Left ventricle myocardium superior (tissue), 1 donor: ENCODE measurements around the gene NCL. TPM values are rescaled to one million over a fixed set of nuclear protein-coding genes. Genes with fewer than 3 reads are reported as not detected.
A peak's percentile ranks its signal among the peaks of the same experiment; 100 is the strongest.
"Not testable (repeated sequence)": the region's sequence is repeated elsewhere in the genome, so short reads cannot be mapped to it uniquely, and the experiment has no call there.

Source experiments
- ATAC-seq: fragments of 200-7000 bp; cut with Tn5 transposase; one replicate; pipeline ENCODE4 v1.9.1; 2020; ENCODE audit warnings: mild to moderate bottlenecking, moderate library complexity
- DNase-seq: peaks from one replicate; pipeline ENCODE4 v3.0.0-alpha.2; 2020
- intact Hi-C: fragments of 100-400 bp; cut with micrococcal nuclease; formaldehyde crosslinking; loops from one replicate; pipeline ENCODE4 v1.11.0; 2022
- total RNA-seq: library from RNA; stranded (reverse); fragmentation: NEBNext Ultra II Directional; extraction: Animal tissue kit (Norgen Biotek cat#: 25700); gene quantifications from one replicate; pipeline ENCODE4 v1.2.1, GENCODE V29; 2021
- donor health status: DM: no; HTN: yes; CAD: no; lungs with severe emphysema.

NCL gene
- total RNA-seq, 1 donor from 2014 or later, result 241 TPM

GRCh38 chr2:231411831-231412617, 52.3 kb downstream of the NCL start:
- ATAC-seq (peak; percentile 99), DNase-seq (peak; percentile 91)
- intact Hi-C loops, result loop anchor here (5.0 kb wide), 1 partner anchor 185 kb away; no protein-coding TSS in a partner anchor

GRCh38 chr2:231411237-231411636, 53.0 kb downstream of the NCL start:
- intact Hi-C loops, result loop anchor here (5.0 kb wide), 1 partner anchor 184 kb away; no protein-coding TSS in a partner anchor
- DNase-seq (no peak), ATAC-seq (no peak)

- DNase-seq, result no peak
- intact Hi-C loops, result loop anchor here (5.0 kb wide), 1 partner anchor 183 kb away; no protein-coding TSS in a partner anchor
- ATAC-seq, result no peak
These were observed 53.8 kb downstream of the NCL start for GRCh38 chr2:231410293-231411004.

DNA sequence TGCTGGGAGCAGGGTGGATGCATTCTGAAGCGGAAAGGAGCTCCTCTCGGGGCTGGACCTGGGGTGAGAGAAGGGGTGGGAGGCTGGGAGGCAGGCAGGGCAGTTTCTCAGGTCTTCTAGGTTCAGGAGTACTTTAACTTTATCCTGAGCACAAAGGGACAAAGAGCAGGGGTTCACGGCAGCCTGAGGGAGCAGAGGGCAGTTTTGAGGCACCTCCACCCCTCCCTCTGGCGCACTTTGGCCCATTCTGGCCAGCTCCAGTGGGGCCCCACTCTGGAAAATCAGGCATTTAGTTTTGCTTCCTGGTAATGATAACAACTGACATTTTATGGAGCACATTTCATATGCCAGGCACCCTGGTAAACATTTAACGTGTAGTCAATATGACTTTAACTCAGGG, 54.5 kb downstream of the NCL start:
- intact Hi-C loops, result loop anchor here (5.0 kb wide), 1 partner anchor 182 kb away; no protein-coding TSS in a partner anchor
- DNase-seq (no peak), ATAC-seq (no peak)

GRCh38 chr2:231408304-231408703, 56.0 kb downstream of the NCL start:
- DNase-seq, intact Hi-C loops, ATAC-seq: not testable (repeated sequence)

GRCh38 chr2:231407686-231408085, 56.6 kb downstream of the NCL start:
- intact Hi-C loops, DNase-seq, ATAC-seq: not testable (repeated sequence)

DNA sequence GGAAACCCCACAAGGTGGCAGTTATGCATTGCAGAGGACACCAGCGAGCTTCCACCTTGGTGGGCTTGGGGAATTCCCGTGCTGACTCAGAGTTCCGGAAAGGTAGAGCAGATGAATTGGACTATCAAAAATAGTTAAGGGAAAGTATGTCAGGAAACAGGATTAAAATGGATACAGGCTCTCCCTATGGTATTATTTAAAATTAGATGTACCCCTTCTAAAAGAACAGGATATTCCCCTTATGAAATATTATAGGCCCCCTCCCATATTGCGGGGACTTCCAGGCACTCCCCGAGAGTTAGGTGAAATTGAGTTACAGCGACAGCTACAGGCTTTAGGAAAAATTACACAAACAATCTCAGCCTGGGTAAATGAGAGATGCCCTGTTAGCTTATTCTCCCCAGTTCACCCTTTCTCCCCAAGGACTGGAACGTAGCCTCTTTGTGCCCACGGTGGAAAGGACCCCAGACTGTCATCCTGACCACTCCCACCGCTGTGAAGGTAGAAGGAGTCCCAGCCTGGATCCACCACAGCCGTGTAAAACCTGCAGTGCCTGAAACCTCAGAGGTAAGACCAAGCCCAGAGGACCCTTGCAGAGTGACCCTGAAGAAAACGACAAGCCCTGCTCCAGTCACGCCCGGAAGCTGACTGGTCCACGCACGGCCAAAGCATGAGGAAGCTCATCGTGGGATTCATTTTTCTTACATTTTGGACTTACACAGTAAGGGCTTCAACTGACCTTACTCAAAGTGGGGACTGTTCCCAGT, 58.5 kb downstream of the NCL start:
- DNase-seq, intact Hi-C loops, ATAC-seq: not testable (repeated sequence)

- DNase-seq, ATAC-seq, intact Hi-C loops: not testable (repeated sequence)
These were observed 60.1 kb downstream of the NCL start for GRCh38 chr2:231404183-231404578.

Other genes starting within 250 kb of the NCL start
- gene B3GNT7, start 68.8 kb downstream of the NCL start, total RNA-seq, result 8.1 TPM
- not detected for gene NMUR1, start 66.0 kb upstream of the NCL start, total RNA-seq
- not detected for gene TEX44, start 128.4 kb upstream of the NCL start, total RNA-seq
- gene PTMA, start 244.0 kb upstream of the NCL start, total RNA-seq, result 207 TPM